Natural killer cell treated with Interleukin-12 subunit alpha and Interleukin-12 subunit beta and Interleukin-15 and Interleukin-18, amount 100 ng/mL, for 72 hours (primary cell): ENCODE results near the gene NOTCH2NLA. TPM values are rescaled to one million over a fixed set of nuclear protein-coding genes. Genes with fewer than 3 reads are reported as not detected.
"Not testable (repeated sequence)": the region's sequence is repeated elsewhere in the genome, so short reads cannot be mapped to it uniquely, and the experiment has no call there.

ENCODE experiments used
- ATAC-seq, 2 donors: fragments of 150-1000 bp; cut with Tn5 transposase in 1 of 2; sonication (Bioruptor Pico), chemical (Tn5 transposase) in 1 of 2; 2 replicates each; pipeline ENCODE4 v1.10.0; 2021
- DNase-seq: peaks from one replicate; pipeline ENCODE4 v3.0.0; 2022; ENCODE audit warnings: low spot score
- H3K27ac Mint-ChIP-seq, 2 donors: 1 replicate in 1 of 2; 2 replicates in 1 of 2; pipeline ENCODE4 v1.8.0; 2022; ENCODE audit warnings: mixed read lengths in 2 of 2, mild to moderate bottlenecking in 1 of 2, moderate library complexity in 1 of 2
- H3K27me3 Mint-ChIP-seq, 2 donors: 1 replicate in 1 of 2; 2 replicates in 1 of 2; pipeline ENCODE4 v1.8.0; 2022; ENCODE audit warnings: mixed read lengths in 2 of 2
- H3K36me3 Mint-ChIP-seq: one replicate; pipeline ENCODE4 v1.8.0; 2022; ENCODE audit warnings: mixed read lengths
- H3K4me1 Mint-ChIP-seq, 2 donors: 1 replicate in 1 of 2; 2 replicates in 1 of 2; pipeline ENCODE4 v1.8.0; 2022; ENCODE audit warnings: low read depth in 2 of 2, mixed read lengths in 2 of 2, mild to moderate bottlenecking in 1 of 2
- H3K4me3 Mint-ChIP-seq: one replicate; pipeline ENCODE4 v1.8.0; 2022; ENCODE audit warnings: mixed read lengths
- H3K9me3 Mint-ChIP-seq: 2 replicates; pipeline ENCODE4 v1.8.0; 2022; ENCODE audit warnings: mixed read lengths
- total RNA-seq, 2 donors: library from RNA; stranded (reverse); gene quantifications; one replicate each; pipeline ENCODE4 v1.2.3, GENCODE V29; 2022

Gene NOTCH2NLA
- 10 to 100 TPM; 31.0 to 45.2 TPM for total RNA-seq

GRCh38 chr1:146228710-146229477, at the start of gene NOTCH2NLA:
TSS of gene NOTCH2NLA (minus strand) at chr1:146229021. CDS start at chr1:146189337, 39,684 bp downstream.
- H3K27ac Mint-ChIP-seq, H3K4me1 Mint-ChIP-seq, H3K36me3 Mint-ChIP-seq, H3K9me3 Mint-ChIP-seq, H3K27me3 Mint-ChIP-seq: not testable (repeated sequence)
- DNase-seq (peak; percentile 40), ATAC-seq (peak; percentile 81 to 83)
- H3K4me3 Mint-ChIP-seq, result peak within 1 kb of the TSS; percentile 71

DNA sequence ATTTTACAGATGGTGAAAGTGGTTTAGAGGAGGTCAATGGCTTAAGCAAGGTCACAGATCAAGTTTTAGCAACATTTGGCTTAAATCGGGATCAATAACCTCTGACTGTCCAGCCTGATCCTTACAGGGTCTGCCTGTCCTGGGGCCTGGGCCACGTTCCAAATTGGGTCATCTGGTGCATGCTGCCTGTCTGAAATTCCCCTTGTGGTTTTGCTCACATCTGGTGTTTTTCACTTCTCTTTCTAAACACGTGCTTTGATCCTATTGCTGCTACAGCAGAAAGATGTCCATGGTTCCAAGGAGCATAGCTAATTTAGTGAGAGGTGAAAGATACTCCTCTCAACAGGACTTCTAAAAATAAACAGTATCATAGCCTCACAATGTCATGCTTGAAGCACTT, 49.5 kb upstream of the NOTCH2NLA start:
- not testable (repeated sequence) for DNase-seq, H3K27ac Mint-ChIP-seq, ATAC-seq, H3K36me3 Mint-ChIP-seq, H3K9me3 Mint-ChIP-seq, H3K4me1 Mint-ChIP-seq, H3K27me3 Mint-ChIP-seq, H3K4me3 Mint-ChIP-seq

DNA sequence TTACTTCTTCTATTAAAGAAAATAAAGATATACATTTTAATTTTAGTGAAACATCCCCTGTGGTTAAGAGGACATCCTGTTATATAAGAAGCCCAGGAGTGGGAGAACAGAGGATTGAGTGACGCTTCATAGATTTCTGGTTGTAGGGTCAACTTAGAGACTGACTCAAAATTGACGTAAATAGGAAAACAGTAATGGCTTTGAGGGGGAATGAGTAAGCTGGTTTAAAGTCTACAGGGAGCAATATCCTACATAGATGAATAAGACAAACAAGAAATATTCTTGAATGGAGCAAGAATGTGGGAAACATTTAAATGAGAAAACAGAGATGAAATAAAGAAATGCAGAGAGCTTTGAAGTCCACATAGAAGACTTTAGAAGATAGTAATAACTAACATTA, 48.3 kb upstream of the NOTCH2NLA start:
- not testable (repeated sequence) for H3K36me3 Mint-ChIP-seq, H3K4me1 Mint-ChIP-seq, ATAC-seq, H3K9me3 Mint-ChIP-seq, H3K4me3 Mint-ChIP-seq, H3K27me3 Mint-ChIP-seq, H3K27ac Mint-ChIP-seq, DNase-seq

- H3K9me3 Mint-ChIP-seq, H3K4me1 Mint-ChIP-seq, H3K36me3 Mint-ChIP-seq, ATAC-seq, H3K27me3 Mint-ChIP-seq, DNase-seq, H3K4me3 Mint-ChIP-seq, H3K27ac Mint-ChIP-seq: not testable (repeated sequence)
These were observed 45.3 kb upstream of the NOTCH2NLA start for GRCh38 chr1:146274083-146274482.

- not testable (repeated sequence) for H3K4me1 Mint-ChIP-seq, H3K27ac Mint-ChIP-seq, ATAC-seq, H3K9me3 Mint-ChIP-seq, H3K27me3 Mint-ChIP-seq, H3K36me3 Mint-ChIP-seq, H3K4me3 Mint-ChIP-seq, DNase-seq
These were observed 44.4 kb upstream of the NOTCH2NLA start for GRCh38 chr1:146273194-146273593.

DNA sequence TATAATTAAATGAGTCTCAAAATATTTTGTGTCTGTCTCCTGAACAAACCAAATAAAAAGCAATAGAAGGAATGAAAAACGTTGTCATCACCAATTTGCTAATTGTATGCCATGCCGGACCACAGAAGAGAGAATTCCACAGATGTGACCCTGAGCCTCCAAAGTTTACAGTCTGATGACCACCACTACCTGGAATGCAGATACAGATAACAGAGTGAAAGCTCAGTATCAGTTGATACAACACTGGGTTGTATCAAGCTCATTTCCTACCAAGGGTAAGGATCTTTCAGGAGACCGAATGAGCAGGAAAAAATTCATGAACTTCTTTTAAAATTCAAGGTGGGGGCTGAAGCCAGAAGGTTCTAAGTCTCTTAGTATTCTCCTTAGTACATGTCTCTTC, 43.9 kb upstream of the NOTCH2NLA start:
- not testable (repeated sequence) for H3K27me3 Mint-ChIP-seq, H3K4me1 Mint-ChIP-seq, H3K4me3 Mint-ChIP-seq, ATAC-seq, DNase-seq, H3K36me3 Mint-ChIP-seq, H3K27ac Mint-ChIP-seq, H3K9me3 Mint-ChIP-seq

DNA sequence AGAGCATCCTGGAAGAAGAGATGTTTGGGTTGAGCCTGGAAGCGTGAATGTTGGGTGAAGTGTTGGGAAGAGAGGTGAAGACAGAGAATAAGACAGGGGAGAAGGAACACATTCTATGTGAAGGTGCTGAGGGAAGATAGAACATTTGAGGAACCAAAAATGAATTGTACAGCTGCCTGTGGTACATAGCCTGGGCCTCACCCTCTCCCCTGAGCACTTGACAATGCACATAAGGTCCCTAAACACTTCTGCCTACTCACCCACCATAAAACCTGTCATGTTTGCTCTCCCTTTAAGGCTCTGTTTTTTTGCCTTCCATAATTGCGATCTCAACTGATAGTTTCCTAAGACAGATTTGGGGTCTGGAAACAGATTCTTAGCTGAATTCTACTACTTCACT, 43.2 kb upstream of the NOTCH2NLA start:
- not testable (repeated sequence) for H3K4me1 Mint-ChIP-seq, H3K27me3 Mint-ChIP-seq, DNase-seq, H3K27ac Mint-ChIP-seq, H3K9me3 Mint-ChIP-seq, ATAC-seq, H3K36me3 Mint-ChIP-seq, H3K4me3 Mint-ChIP-seq

DNA sequence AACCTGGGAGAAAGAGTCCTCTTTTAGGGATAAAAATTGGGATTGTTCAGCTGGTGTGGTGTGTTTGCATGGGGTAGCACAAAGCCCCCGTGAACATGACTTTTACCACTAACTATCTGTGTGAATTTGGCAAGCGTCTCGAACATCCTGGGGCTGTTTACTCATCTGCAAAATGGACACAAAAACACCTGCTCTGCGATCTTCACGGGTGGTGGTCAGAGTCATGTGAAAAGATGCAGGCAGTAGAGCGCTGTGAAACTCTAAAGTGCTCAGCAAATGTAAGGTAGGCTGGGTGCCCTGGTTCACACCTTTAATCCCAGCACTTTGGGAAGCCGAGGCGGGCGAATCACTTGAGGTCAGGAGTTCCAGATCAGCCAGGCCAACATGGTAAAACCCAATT, 41.3 kb upstream of the NOTCH2NLA start:
- not testable (repeated sequence) for H3K27ac Mint-ChIP-seq, H3K27me3 Mint-ChIP-seq, H3K4me3 Mint-ChIP-seq

GRCh38 chr1:146266179-146266748, 37.4 kb upstream of the NOTCH2NLA start:
- H3K9me3 Mint-ChIP-seq, DNase-seq: not testable (repeated sequence)

More for the DNA sequence above, 41.3 kb upstream of the NOTCH2NLA start:
- H3K36me3 Mint-ChIP-seq, ATAC-seq, H3K4me1 Mint-ChIP-seq, DNase-seq, H3K9me3 Mint-ChIP-seq: not testable (repeated sequence)

GRCh38 chr1:146264761-146265160, 35.9 kb upstream of the NOTCH2NLA start:
- H3K36me3 Mint-ChIP-seq, ATAC-seq, H3K4me3 Mint-ChIP-seq, H3K27ac Mint-ChIP-seq, DNase-seq, H3K9me3 Mint-ChIP-seq, H3K27me3 Mint-ChIP-seq, H3K4me1 Mint-ChIP-seq: not testable (repeated sequence)

More at GRCh38 chr1:146266179-146266748, 37.4 kb upstream of the NOTCH2NLA start:
- not testable (repeated sequence) for H3K27ac Mint-ChIP-seq, H3K27me3 Mint-ChIP-seq, H3K36me3 Mint-ChIP-seq, H3K4me3 Mint-ChIP-seq, H3K4me1 Mint-ChIP-seq
- peak; percentile 65 to 81 for ATAC-seq

GRCh38 chr1:146260006-146260730, 31.3 kb upstream of the NOTCH2NLA start:
- H3K9me3 Mint-ChIP-seq, DNase-seq, H3K4me3 Mint-ChIP-seq, H3K4me1 Mint-ChIP-seq, ATAC-seq, H3K27ac Mint-ChIP-seq, H3K27me3 Mint-ChIP-seq, H3K36me3 Mint-ChIP-seq: not testable (repeated sequence)

DNA sequence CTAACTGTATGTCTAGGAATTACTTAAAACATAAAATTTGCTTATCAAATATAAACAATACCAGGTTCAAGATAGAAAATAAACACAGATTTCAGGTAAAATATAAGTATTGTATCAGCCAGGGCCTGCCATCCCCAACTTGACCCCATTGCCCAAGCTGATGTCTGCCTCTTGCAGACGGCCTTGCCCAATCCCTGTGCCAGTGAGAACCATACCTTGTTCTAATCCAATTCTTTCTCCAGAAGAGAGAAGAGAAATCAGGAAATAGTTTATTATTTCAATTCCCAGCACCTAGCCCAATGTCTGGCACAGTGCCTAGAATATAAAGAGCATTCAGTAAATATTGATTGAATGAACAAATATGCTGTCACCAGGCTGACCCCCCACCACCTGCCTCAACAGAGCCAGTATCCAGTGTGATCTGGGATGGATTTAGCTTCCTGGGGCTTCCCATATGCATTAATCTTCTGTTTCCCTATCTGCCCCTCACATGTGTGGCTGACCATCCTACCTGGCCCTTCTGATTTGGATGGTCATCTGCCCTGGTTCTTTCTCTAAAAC, 29.3 kb upstream of the NOTCH2NLA start:
- not testable (repeated sequence) for H3K9me3 Mint-ChIP-seq, H3K4me3 Mint-ChIP-seq, DNase-seq, ATAC-seq, H3K4me1 Mint-ChIP-seq, H3K36me3 Mint-ChIP-seq, H3K27me3 Mint-ChIP-seq, H3K27ac Mint-ChIP-seq

GRCh38 chr1:146254569-146255197, 25.9 kb upstream of the NOTCH2NLA start:
- not testable (repeated sequence) for H3K36me3 Mint-ChIP-seq, H3K27ac Mint-ChIP-seq, H3K4me3 Mint-ChIP-seq, H3K9me3 Mint-ChIP-seq, H3K27me3 Mint-ChIP-seq, ATAC-seq, H3K4me1 Mint-ChIP-seq, DNase-seq
